GM13977 (cell line): ENCODE measurements around the gene MEIOSIN.

Experiments
- DNase-seq: peaks from one replicate; pipeline ENCODE4 v3.0.0; 2012; ENCODE audit warnings: low spot score
- CTCF ChIP-seq: IDR thresholded peaks from 2 replicates; pipeline ENCODE4 v1.5.1; 2012; ENCODE audit warnings: mild to moderate bottlenecking, control low read depth; ENCODE audit not compliant: insufficient read depth; ENCODE audit errors: extremely low read depth, missing control alignments
- in situ Hi-C: fragments of 300-500 bp; cut with MboI; formaldehyde crosslinking; loops from one replicate; pipeline ENCODE4 v1.12.0; 2022; ENCODE audit warnings: low sequenced_read_pairs, low pct_unique_long_range_greater_than_20kb, mixed read lengths, inconsistent platforms; ENCODE audit not compliant: unreplicated experiment

Gene MEIOSIN

GRCh38 chr19:45781214-45782161, 48.2 kb downstream of the MEIOSIN start:
- TF ChIP-seq CTCF, result no peak
- in situ Hi-C loops, result no loop called here
- DNase-seq, result no peak

- DNase-seq, result no peak
These were observed 49.0 kb downstream of the MEIOSIN start, which contains the start of gene DMPK for GRCh38 chr19:45782162-45782691. Gene DMPK, minus strand, starts transcription at chr19:45782490. Its CDS starts 138 bp downstream, at chr19:45782352.

GRCh38 chr19:45782820-45783785, 49.9 kb downstream of the MEIOSIN start:
- TF ChIP-seq CTCF, result no peak
- DNase-seq, result no peak
- in situ Hi-C loops, result no loop called here

More at GRCh38 chr19:45782162-45782691, 49.0 kb downstream of the MEIOSIN start, which contains the start of gene DMPK:
- in situ Hi-C loops, result no loop called here
- TF ChIP-seq CTCF, result no peak

GRCh38 chr19:45784096-45784495, 50.9 kb downstream of the MEIOSIN start:
- in situ Hi-C loops, result no loop called here
- no peak for DNase-seq
- TF ChIP-seq CTCF, result no peak

- TF ChIP-seq CTCF, result no peak
- in situ Hi-C loops, result no loop called here
- no peak for DNase-seq
These were observed 51.9 kb downstream of the MEIOSIN start for GRCh38 chr19:45785097-45785496.
